ENCODE data around the gene ERN1. TPM values are rescaled to one million over a fixed set of nuclear protein-coding genes. Genes with fewer than 3 reads are reported as not detected.

Gene ERN1
- total and polyA plus RNA-seq, 3 donors from 2014 or later: 7.0 to 13.0 (median 12.8) TPM

GRCh38 chr17:64058621-64059020 is 71.3 kb downstream of the ERN1 start:
- no peaks in the 10 kb centered on the region for H3K4me1 ChIP-seq
- 63 to 72% methylated on average over 5 of the region's 5 CpGs for WGBS, 2 donors
- DNase-seq: no peak
- H3K9me3 ChIP-seq: no peaks in the 10 kb centered on the region
- no peak overlapping the region for H3K4me3 ChIP-seq
- no peaks in the 10 kb centered on the region for H3K27me3 ChIP-seq
- intact Hi-C loops (cut with DNase I; ENCODE audit: low total_unique reads): no loop called here
- no peaks in the 10 kb centered on the region for H3K36me3 ChIP-seq (ENCODE audit: low read depth, missing control alignments)
- TF ChIP-seq CTCF (IDR thresholded peaks at IDR 0.05) (no peak), POLR2A (IDR thresholded peaks at IDR 0.05) (no peak)
- H3K27ac ChIP-seq: no peak overlapping the region

GRCh38 chr17:64057701-64058263 is 72.2 kb downstream of the ERN1 start:
- Histone ChIP-seq H3K9me3 (no peaks in the 10 kb centered on the region), H3K4me1 (no peaks in the 10 kb centered on the region), H3K4me3 (no peak overlapping the region), H3K27ac (no peak overlapping the region), H3K36me3 (ENCODE audit: low read depth, missing control alignments) (no peaks in the 10 kb centered on the region), H3K27me3 (no peaks in the 10 kb centered on the region)
- no peak for DNase-seq
- intact Hi-C loops (cut with DNase I; ENCODE audit: low total_unique reads): no loop called here
- TF ChIP-seq CTCF (IDR thresholded peaks at IDR 0.05) (no peak), POLR2A (IDR thresholded peaks at IDR 0.05) (no peak)
- WGBS, 2 donors: 90 to 91% methylated on average over 8 to 9 of the region's 9 CpGs

DNA sequence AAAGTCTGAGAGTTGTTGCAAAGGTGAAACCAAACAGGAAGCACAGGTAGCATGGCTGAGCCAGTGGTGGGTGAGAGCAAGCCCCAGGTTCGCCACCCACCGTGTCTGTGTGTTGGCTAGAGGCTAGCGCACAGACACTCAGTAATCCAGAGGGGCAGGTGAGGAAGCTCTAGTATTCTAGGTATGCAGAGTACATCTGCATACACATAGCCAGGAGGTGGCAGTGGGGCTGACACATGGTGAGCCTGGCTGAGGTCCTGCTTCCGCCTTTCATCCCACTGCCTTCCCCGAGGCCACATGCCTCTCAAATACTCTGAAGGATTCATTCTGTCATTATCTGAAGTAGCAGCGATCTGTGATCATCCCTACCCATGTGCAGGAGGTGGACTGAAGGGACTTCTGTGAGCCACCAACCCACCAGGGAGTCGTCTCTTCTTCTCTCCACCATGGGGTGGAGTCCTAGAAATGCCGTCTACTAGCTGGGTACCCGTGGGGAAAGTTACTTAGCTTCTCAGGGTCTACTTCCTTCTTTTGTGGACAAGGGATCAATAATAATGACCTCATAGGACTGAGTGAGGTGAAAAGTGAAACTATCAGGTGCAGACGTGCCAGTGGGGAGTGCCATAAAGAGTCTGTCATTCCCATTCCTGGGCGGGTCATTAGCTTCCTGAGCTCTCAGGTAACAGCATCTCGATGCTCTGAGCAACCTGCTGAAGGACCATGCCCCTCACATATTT is 73.5 kb downstream of the ERN1 start:
- H3K36me3 ChIP-seq (ENCODE audit: low read depth, missing control alignments): no peaks in the 10 kb centered on the region
- intact Hi-C loops (cut with DNase I; ENCODE audit: low total_unique reads): no loop called here
- H3K4me3 ChIP-seq: no peak overlapping the region
- WGBS, 2 donors: 83 to 96% methylated on average over 9 to 12 of the region's 12 CpGs
- H3K27ac ChIP-seq: no peak overlapping the region
- H3K9me3 ChIP-seq: no peaks in the 10 kb centered on the region
- DNase-seq: no peak
- H3K27me3 ChIP-seq: no peaks in the 10 kb centered on the region
- H3K4me1 ChIP-seq: no peaks in the 10 kb centered on the region
- no peak for TF ChIP-seq POLR2A (IDR thresholded peaks at IDR 0.05)
- no peak for TF ChIP-seq CTCF (IDR thresholded peaks at IDR 0.05)

- H3K27ac ChIP-seq: no peak overlapping the region
Measured at GRCh38 chr17:64055183-64056142, 74.5 kb downstream of the ERN1 start.

More at GRCh38 chr17:64055183-64056142, 74.5 kb downstream of the ERN1 start:
- H3K4me1 ChIP-seq: no peaks in the 10 kb centered on the region
- TF ChIP-seq POLR2A (IDR thresholded peaks at IDR 0.05): no peak
- no peak for TF ChIP-seq CTCF (IDR thresholded peaks at IDR 0.05)
- H3K4me3 ChIP-seq: no peak overlapping the region
- intact Hi-C loops (cut with DNase I; ENCODE audit: low total_unique reads): no loop called here
- no peaks in the 10 kb centered on the region for H3K36me3 ChIP-seq (ENCODE audit: low read depth, missing control alignments)
- no peak for DNase-seq
- WGBS, 2 donors: 82 to 93% methylated on average over 16 to 20 of the region's 22 CpGs
- no peaks in the 10 kb centered on the region for H3K27me3 ChIP-seq
- H3K9me3 ChIP-seq: no peaks in the 10 kb centered on the region
